IMR-90 (cell line): ENCODE data around the gene LRRN2. TPM values are rescaled to one million over a fixed set of nuclear protein-coding genes. Genes with fewer than 3 reads are reported as not detected.

Source experiments
- ATAC-seq: fragments of 200-7000 bp; cut with Tn5 transposase; 2 replicates; pipeline ENCODE4 v1.9.1; 2020; ENCODE audit warnings: low read depth, mild to moderate bottlenecking, moderate library complexity
- BruUV-seq: library from RNA; stranded (reverse); fragments of 400-500 nt; replicated peaks from 2 replicates; lab custom pipeline; 2021; lab: Mats Ljungman, UMichigan
- CTCF ChIA-PET: fragments of 300-600 bp; formaldehyde crosslinking; extraction: SDS; loops from one replicate; lab custom pipeline; 2021; ENCODE audit warnings: antibody characterized with exemption; lab: Yijun Ruan, JAX
- POLR2A ChIA-PET: fragments of 300-600 bp; sonication (Branson Sonifier 250); formaldehyde crosslinking; loops from one replicate; lab custom pipeline; 2022; ENCODE audit warnings: antibody characterized with exemption; ENCODE audit not compliant: unreplicated experiment; lab: Charles Lee
- DNase-seq: peaks from one replicate; pipeline ENCODE4 v3.0.0; 2013
- H2AFZ ChIP-seq: replicated peaks from 2 replicates; pipeline ENCODE3; 2013; ENCODE audit warnings: low read length, mild to moderate bottlenecking; ENCODE audit not compliant: poor library complexity
- H2AK5ac ChIP-seq: 2 replicates; pipeline ENCODE4 v1.6.1; 2013; ENCODE audit warnings: low read depth, low read length, inconsistent platforms
- H2AK9ac ChIP-seq: replicated peaks from 2 replicates; pipeline ENCODE3; 2013; ENCODE audit warnings: mild to moderate bottlenecking, low read depth, low read length, moderate library complexity; ENCODE audit not compliant: poor library complexity
- H2BK120ac ChIP-seq: 2 replicates; pipeline ENCODE4 v1.6.1; 2013; ENCODE audit warnings: low read depth, low read length, inconsistent platforms
- H2BK15ac ChIP-seq: 3 replicates; pipeline ENCODE4 v1.6.1; 2013; ENCODE audit warnings: low read depth, low read length, inconsistent platforms
- H2BK20ac ChIP-seq: 2 replicates; pipeline ENCODE4 v1.6.1; 2013; ENCODE audit warnings: low read depth, mild to moderate bottlenecking, inconsistent platforms, low read length, moderate library complexity
- H2BK5ac ChIP-seq: 2 replicates; pipeline ENCODE4 v1.6.1; 2013; ENCODE audit warnings: mild to moderate bottlenecking, low read depth, low read length, inconsistent platforms; ENCODE audit not compliant: poor library complexity, severe bottlenecking
- H3K14ac ChIP-seq: replicated peaks from 2 replicates; pipeline ENCODE4 v1.6.1; 2013; ENCODE audit warnings: low read depth, low read length, inconsistent platforms
- H3K18ac ChIP-seq: 2 replicates; pipeline ENCODE4 v1.6.1; 2013; ENCODE audit warnings: low read depth, low read length, control low read depth
- H3K23ac ChIP-seq: 2 replicates; pipeline ENCODE4 v1.6.1; 2013; ENCODE audit warnings: low read depth, low read length, inconsistent platforms
- H3K27ac ChIP-seq: 2 replicates; pipeline ENCODE4 v1.5.1; 2013; ENCODE audit warnings: mild to moderate bottlenecking, control low read depth, low read length; ENCODE audit not compliant: insufficient read depth
- H3K27me3 ChIP-seq: 2 replicates; pipeline ENCODE4 v1.6.1; 2013; ENCODE audit warnings: low read length; ENCODE audit not compliant: control insufficient read depth, insufficient read depth
- H3K36me3 ChIP-seq: 2 replicates; pipeline ENCODE4 v1.6.1; 2013; ENCODE audit warnings: low read length, mixed read lengths; ENCODE audit not compliant: control insufficient read depth, insufficient read depth
- H3K4ac ChIP-seq: 2 replicates; pipeline ENCODE4 v1.6.1; 2013; ENCODE audit warnings: low read depth, low read length, inconsistent platforms
- H3K4me1 ChIP-seq: 2 replicates; pipeline ENCODE4 v1.6.1; 2013; ENCODE audit warnings: low read length, mixed read lengths; ENCODE audit not compliant: control insufficient read depth, insufficient read depth
- H3K4me2 ChIP-seq: 2 replicates; pipeline ENCODE4 v1.6.1; 2013; ENCODE audit warnings: low read depth, mild to moderate bottlenecking, control low read depth, low read length, moderate library complexity
- H3K4me3 ChIP-seq: 2 replicates; pipeline ENCODE4 v1.5.1; 2013; ENCODE audit warnings: low read depth, mild to moderate bottlenecking, control low read depth, low read length, moderate library complexity; ENCODE audit not compliant: insufficient read depth
- H3K56ac ChIP-seq: 2 replicates; pipeline ENCODE4 v1.6.1; 2013; ENCODE audit warnings: low read length, inconsistent platforms; ENCODE audit not compliant: insufficient read depth; ENCODE audit errors: extremely low read depth
- H3K79me1 ChIP-seq, 2 experiments: 2 replicates each; pipeline ENCODE4 v1.6.1; 2013; ENCODE audit warnings: low read length in 2 of 2, inconsistent platforms in 1 of 2, low read depth in 1 of 2
- H3K9ac ChIP-seq: 2 replicates; pipeline ENCODE4 v1.6.1; 2013; ENCODE audit warnings: low read depth, low read length, control low read depth
- H3K9me1 ChIP-seq: 2 replicates; pipeline ENCODE4 v1.6.1; 2013; ENCODE audit warnings: low read length, inconsistent platforms; ENCODE audit not compliant: insufficient read depth
- H3K9me3 ChIP-seq: 2 replicates; pipeline ENCODE4 v1.6.1; 2013; ENCODE audit warnings: low read length; ENCODE audit not compliant: control insufficient read depth, insufficient read depth
- H4K20me1 ChIP-seq: 2 replicates; pipeline ENCODE4 v1.6.1; 2013; ENCODE audit warnings: low read length, inconsistent platforms; ENCODE audit not compliant: insufficient read depth
- H4K5ac ChIP-seq: 2 replicates; pipeline ENCODE4 v1.6.1; 2013; ENCODE audit warnings: mild to moderate bottlenecking, low read depth, low read length, control low read depth
- H4K8ac ChIP-seq, 2 experiments: 2 replicates each; pipeline ENCODE4 v1.6.1; 2013; ENCODE audit warnings: low read depth in 2 of 2, low read length in 2 of 2, control low read depth in 1 of 2, inconsistent platforms in 1 of 2
- H4K91ac ChIP-seq: 2 replicates; pipeline ENCODE4 v1.6.1; 2013; ENCODE audit warnings: low read depth, low read length, inconsistent platforms; ENCODE audit not compliant: insufficient read depth
- BHLHE40 ChIP-seq: fragments of 150-350 bp; IDR thresholded peaks from 2 replicates; pipeline ENCODE4 v1.6.1; 2016; ENCODE audit warnings: mild to moderate bottlenecking, low read depth, low read length
- NFE2L2 ChIP-seq: fragments of 150-350 bp; IDR thresholded peaks from 2 replicates; pipeline ENCODE4 v1.6.1; 2016; ENCODE audit warnings: low read depth, mild to moderate bottlenecking, low read length
- RCOR1 ChIP-seq: IDR thresholded peaks from 2 replicates; pipeline ENCODE4 v1.6.1; 2012; ENCODE audit warnings: mild to moderate bottlenecking, low read length, improper control_type of control experiment; ENCODE audit not compliant: insufficient replicate concordance
- SMC3 ChIP-seq: fragments of 150-350 bp; IDR thresholded peaks from 2 replicates; pipeline ENCODE4 v1.6.1; 2016; ENCODE audit warnings: low read depth, mild to moderate bottlenecking, antibody characterized with exemption, low read length, moderate library complexity
- USF2 ChIP-seq: fragments of 150-350 bp; IDR thresholded peaks from 2 replicates; pipeline ENCODE4 v1.6.1; 2017; ENCODE audit warnings: mild to moderate bottlenecking, antibody characterized with exemption, low read length, low read depth
- WGBS, 2 experiments: methylation state at CpG; one replicate each; pipeline versions ENCODE4 v1.1.5 to v1.1.7; 2013; ENCODE audit warnings: missing lambda C conversion rate in 2 of 2; ENCODE audit not compliant: insufficient read length in 1 of 2; ENCODE audit errors: extremely low coverage in 2 of 2; 5-methylcytosine and 5-hydroxymethylcytosine counted together
- dilution Hi-C: fragments of 300-500 bp; cut with HindIII; formaldehyde crosslinking; loops from one replicate; pipeline ENCODE4 v1.14.3; 2018; ENCODE audit warnings: low sequenced_read_pairs; ENCODE audit not compliant: unreplicated experiment
- in situ Hi-C: fragments of 300-500 bp; cut with MboI; formaldehyde crosslinking; loops from 3 replicates; pipeline ENCODE4 v1.14.3; 2019; ENCODE audit warnings: low sequenced_read_pairs, inconsistent platforms, mixed read lengths
- intact Hi-C: fragments of 100-400 bp; cut with micrococcal nuclease; formaldehyde crosslinking; loops from 2 replicates; pipeline ENCODE4 v1.10.0; 2022
- polyA plus RNA-seq, 3 experiments: library from polyadenylated mRNA; depleted of rRNA; stranded (reverse); fragments of >200 nt; gene quantifications; 2 replicates each; pipeline ENCODE4 v1.2.3, GENCODE V29; 2012; ENCODE audit warnings: low replicate concordance in 1 of 3
- total RNA-seq: library from RNA; depleted of rRNA; stranded (reverse); fragments of >200 nt; gene quantifications from 2 replicates; pipeline ENCODE4 v1.2.3, GENCODE V29; 2012

The LRRN2 gene
- total and polyA plus RNA-seq, 2 of the 4 experiments (the other 2 are of a cell fraction): not detected

GRCh38 chr1:204641936-204642335 is 43.6 kb downstream of the LRRN2 start:
- Histone ChIP-seq H3K4me3 (no peak overlapping the region), H3K4me2 (no peak overlapping the region), H3K36me3 (no peaks in the 10 kb centered on the region), H3K23ac (no peak overlapping the region), H3K9ac (no peak overlapping the region), H3K56ac (no peak overlapping the region), H3K27ac (no peak overlapping the region), H3K18ac (no peak overlapping the region), H2BK20ac (no peak overlapping the region), H2BK15ac (no peak overlapping the region), H3K79me1 (no peaks in the 10 kb centered on the region), H3K4ac (no peak overlapping the region), H2AK9ac (no peak overlapping the region), H4K5ac (no peak overlapping the region), H3K4me1 (no peaks in the 10 kb centered on the region), H3K27me3 (peaks cover 18% of the 10 kb centered on the region), H2AFZ (no peak overlapping the region), H2AK5ac (no peak overlapping the region), H4K20me1 (no peaks in the 10 kb centered on the region), H4K8ac (no peak overlapping the region), H3K14ac (no peak overlapping the region), H3K9me1 (no peaks in the 10 kb centered on the region), H4K91ac (no peak overlapping the region), H2BK5ac (no peak overlapping the region), H3K9me3 (no peaks in the 10 kb centered on the region), H2BK120ac (no peak overlapping the region)
- ATAC-seq: no peak
- BruUV-seq: no TSS peak
- ChIA-PET POLR2A (no interaction called here), CTCF (no interaction called here)
- in situ Hi-C loops (no loop called here), intact Hi-C loops (no loop called here), dilution Hi-C loops (no loop called here)
- WGBS, 2 experiments: 40% methylated on average over 1 of the region's 3 CpGs; no CpG with 5 or more reads in 1 of the 2 experiments
- DNase-seq: no peak
- no peak for TF ChIP-seq BHLHE40
- no peak for TF ChIP-seq USF2
- TF ChIP-seq RCOR1: no peak
- no peak for TF ChIP-seq NFE2L2
- no peak for TF ChIP-seq SMC3
